Measurements from ENCODE around the gene DNM2.
"Not testable (repeated sequence)": the region's sequence is repeated elsewhere in the genome, so short reads cannot be mapped to it uniquely, and the experiment has no call there.

DNM2 gene

DNA sequence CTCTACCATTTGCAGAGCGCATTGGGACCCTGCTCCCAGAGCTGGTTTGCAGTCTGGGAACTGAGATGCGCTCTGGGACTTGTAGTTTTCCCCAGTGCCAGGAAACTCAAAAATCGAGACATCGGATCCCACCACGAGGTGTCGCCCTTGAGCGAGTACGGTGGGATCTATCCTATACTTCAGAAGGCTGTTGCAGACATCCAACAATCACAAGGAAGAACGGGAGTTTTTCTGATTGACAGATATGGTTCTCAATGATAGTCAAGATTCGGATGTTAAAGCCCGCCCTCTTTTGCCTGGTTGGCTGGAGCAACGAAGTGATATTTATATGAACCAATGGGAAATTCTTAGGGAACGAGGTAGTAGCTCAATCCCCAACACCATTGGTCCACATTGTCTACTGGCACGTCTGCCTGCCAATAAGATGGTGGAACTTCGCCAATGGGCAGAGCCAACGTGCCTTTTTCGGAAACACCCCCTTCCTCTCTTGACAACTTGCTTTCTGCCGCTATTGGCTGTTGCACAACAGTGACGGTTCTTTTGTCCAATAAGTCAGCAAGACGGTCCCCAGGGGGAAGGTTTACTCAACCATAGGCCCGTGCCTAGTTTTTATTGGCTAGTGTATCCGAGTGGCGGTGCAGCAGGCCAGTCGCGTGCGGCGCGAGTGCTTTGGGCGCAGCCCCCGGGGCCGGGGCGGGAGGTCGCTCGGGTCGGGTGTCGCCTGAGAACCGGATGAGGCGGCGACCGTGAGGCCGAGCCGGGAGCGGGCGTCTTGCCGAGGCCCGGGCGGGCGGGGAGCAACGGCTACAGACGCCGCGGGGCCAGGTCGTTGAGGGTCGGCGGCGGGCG lies at the start of gene DNM2:
TSS of gene DNM2 (plus strand) at position 724 of the 849 bp plus-strand sequence. CDS start 164 bp downstream, outside the sequence.
- TF ChIP-seq, protein P1, sequence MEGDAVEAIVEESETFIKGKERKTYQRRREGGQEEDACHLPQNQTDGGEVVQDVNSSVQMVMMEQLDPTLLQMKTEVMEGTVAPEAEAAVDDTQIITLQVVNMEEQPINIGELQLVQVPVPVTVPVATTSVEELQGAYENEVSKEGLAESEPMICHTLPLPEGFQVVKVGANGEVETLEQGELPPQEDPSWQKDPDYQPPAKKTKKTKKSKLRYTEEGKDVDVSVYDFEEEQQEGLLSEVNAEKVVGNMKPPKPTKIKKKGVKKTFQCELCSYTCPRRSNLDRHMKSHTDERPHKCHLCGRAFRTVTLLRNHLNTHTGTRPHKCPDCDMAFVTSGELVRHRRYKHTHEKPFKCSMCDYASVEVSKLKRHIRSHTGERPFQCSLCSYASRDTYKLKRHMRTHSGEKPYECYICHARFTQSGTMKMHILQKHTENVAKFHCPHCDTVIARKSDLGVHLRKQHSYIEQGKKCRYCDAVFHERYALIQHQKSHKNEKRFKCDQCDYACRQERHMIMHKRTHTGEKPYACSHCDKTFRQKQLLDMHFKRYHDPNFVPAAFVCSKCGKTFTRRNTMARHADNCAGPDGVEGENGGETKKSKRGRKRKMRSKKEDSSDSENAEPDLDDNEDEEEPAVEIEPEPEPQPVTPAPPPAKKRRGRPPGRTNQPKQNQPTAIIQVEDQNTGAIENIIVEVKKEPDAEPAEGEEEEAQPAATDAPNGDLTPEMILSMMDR (conservative IDR thresholded peaks at IDR 0.05): peak; percentile 94
- TF ChIP-seq ZFX (IDR thresholded peaks at IDR 0.05): no peak
- H3K27ac ChIP-seq: peak within 1 kb of the TSS; percentile 98

GRCh38 chr19:10669246-10669645 lies 48.6 kb upstream of the DNM2 start:
- no peak for TF ChIP-seq ZFX (IDR thresholded peaks at IDR 0.05)
- H3K27ac ChIP-seq: no peak overlapping the region

DNA sequence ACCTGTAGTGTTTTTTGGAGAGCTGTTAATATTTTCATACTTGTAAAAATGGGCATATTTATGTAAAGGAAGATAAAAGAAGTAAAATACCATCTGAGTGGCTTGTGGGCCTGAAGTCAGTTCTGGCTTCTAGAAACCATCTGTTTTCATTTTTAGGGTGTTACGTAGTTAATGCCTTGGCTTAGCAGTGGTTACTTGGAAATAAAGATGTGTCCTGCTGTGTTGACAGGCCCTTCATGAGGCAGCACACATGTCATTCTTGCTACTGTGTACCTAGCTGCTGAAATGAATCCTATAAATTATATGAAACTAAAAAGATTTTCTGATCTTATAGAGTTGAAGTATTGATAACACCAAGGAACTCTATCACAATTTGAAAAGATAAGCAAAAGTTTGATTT lies 47.7 kb upstream of the DNM2 start:
- no peak overlapping the region for H3K27ac ChIP-seq
- TF ChIP-seq, protein P1 (conservative IDR thresholded peaks at IDR 0.05): no peak
- no peak for TF ChIP-seq ZFX (IDR thresholded peaks at IDR 0.05)

DNA sequence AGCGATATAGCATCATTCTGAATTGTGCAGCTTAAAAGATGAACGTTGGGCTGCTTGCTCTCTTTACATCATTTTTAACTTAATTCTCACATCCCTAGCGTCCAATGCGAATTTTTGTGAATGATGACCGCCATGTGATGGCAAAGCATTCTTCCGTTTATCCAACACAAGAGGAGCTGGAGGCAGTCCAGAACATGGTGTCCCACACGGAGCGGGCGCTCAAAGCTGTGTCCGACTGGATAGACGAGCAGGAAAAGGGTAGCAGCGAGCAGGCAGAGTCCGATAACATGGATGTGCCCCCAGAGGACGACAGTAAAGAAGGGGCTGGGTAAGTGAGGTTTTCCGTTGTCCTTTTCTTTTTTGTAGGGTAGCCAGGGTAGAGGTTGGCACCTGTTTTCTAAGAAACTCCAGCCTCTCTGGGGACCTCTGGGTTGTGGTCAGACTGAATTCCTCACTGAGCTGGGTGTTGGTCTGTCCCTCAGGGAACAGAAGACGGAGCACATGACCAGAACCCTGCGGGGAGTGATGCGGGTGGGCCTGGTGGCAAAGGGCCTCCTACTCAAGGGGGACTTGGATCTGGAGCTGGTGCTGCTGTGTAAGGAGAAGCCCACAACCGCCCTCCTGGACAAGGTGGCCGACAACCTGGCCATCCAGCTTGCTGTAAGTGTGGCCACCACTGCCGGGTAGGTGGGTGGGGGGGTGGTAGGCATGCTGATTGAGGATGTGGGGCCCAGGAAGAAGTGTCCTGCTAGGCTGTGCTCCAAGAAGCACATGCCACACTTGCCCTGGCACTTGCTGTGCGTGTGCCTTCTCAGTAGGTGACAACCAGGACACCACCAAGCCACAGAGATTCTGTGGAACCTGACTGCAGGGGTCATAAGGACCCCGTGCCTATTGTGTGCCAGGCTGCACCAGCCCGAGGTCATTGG lies 46.7 kb upstream of the DNM2 start:
- TF ChIP-seq, protein P1 (conservative IDR thresholded peaks at IDR 0.05): no peak
- TF ChIP-seq ZFX (IDR thresholded peaks at IDR 0.05): no peak
- no peak overlapping the region; the same call in 1 of the 2 replicates for H3K27ac ChIP-seq

DNA sequence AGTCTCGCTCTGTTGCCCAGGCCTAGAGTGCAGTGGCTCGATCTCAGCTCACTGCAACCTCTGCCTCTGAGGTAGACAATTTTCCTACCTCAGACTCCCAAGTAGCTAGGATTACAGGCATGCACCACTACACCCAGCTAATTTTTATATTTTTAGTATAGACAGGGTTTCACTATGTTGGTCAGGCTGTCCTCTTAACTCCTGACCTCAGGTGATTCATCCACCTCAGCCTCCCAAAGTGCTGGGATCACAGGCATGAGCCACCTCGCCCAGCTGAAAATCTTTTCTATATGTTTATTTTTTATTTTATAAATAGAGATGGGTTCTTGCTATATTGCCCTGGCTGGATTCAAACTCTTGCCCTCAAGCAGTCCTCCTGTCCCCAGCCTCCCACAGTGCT lies 46.0 kb upstream of the DNM2 start:
- not testable (repeated sequence) for H3K27ac ChIP-seq

DNA sequence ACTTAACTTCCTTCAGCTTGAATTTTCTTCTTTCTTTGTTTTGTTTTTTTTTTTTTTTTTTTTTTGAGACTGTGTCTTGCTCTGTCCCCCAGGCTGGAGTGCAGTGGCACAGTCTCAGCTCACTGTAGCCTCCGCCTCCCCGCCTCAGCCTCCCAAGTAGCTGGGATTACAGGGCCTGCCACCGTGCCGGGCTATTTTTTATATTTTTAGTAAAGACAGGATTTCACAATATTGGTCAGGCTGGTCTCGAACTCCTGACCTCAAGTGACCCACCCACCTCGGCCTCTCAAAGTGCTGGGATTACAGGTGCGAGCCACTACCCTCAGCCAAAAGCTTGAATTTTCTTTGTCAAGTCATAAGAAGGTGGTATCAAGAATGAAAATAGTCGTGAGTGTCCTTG lies 42.7 kb upstream of the DNM2 start:
- H3K27ac ChIP-seq: not testable (repeated sequence)

DNA sequence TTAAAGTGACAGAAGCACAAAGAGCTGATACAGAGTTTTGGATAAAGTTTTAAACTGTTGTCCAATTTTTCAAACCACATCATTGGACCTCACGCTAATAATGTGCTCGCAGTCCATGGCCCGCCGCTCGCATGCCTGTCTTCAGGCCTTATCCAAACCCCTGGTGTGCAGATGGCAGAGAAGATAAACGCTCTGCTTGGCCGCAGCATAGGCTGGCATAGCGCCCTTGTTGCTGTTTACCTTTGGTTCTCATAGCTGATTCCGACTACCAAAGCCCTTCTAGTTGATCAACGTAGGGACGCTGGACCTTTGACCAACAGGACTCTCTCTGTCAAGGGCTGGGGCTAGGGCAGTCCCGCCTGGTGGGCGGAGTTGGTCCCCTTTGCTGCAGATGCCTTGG lies 40.1 kb upstream of the DNM2 start:
- H3K27ac ChIP-seq: peak overlapping the region; percentile 18

DNA sequence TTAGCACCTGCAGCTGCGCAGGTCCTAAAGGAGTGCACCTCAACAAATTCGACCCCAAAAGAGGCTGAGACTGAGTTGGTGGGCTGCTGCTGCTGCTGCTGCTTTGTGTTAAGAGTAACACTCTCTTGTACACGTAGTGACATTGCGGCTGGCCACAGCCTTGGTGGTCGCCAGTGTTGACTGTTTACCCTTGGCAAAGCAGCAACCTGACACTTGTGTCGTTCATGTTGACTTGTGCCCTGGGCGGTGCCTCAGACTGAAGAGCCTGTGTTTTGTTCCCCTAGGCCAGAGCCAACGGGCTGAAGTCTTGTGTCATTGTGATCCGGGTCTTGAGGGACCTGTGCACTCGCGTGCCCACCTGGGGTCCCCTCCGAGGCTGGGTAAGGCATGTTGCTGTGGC lies 39.1 kb upstream of the DNM2 start:
- no peak overlapping the region for H3K27ac ChIP-seq
- TF ChIP-seq ZFX (IDR thresholded peaks at IDR 0.05): no peak
- TF ChIP-seq, protein P1 (conservative IDR thresholded peaks at IDR 0.05): no peak

More for the DNA sequence above, 40.1 kb upstream of the DNM2 start:
- TF ChIP-seq ZFX (IDR thresholded peaks at IDR 0.05): no peak
- TF ChIP-seq, protein P1 (conservative IDR thresholded peaks at IDR 0.05): no peak
